SK-N-MC (cell line): Measurements from ENCODE around the gene TRIM44.

Source experiments
- DNase-seq: peaks from one replicate; pipeline ENCODE4 v3.0.0-alpha.2; 2011; ENCODE audit warnings: low read depth, low spot score
- H3K27ac ChIP-seq: fragments of 200-600 bp; sonication (generic); 2 replicates; pipeline ENCODE4 v1.5.1; 2016; ENCODE audit warnings: mixed run types
- H3K36me3 ChIP-seq: fragments of 200-600 bp; sonication (generic); 2 replicates; pipeline ENCODE4 v1.6.1; 2017; ENCODE audit warnings: antibody characterized with exemption, low read length, mixed read lengths; ENCODE audit not compliant: insufficient read depth
- H3K4me3 ChIP-seq: fragments of 200-600 bp; sonication (generic); 2 replicates; pipeline ENCODE4 v1.5.1; 2016
- H3K9ac ChIP-seq: fragments of 200-600 bp; sonication (generic); 2 replicates; pipeline ENCODE4 v1.8.0; 2017; ENCODE audit warnings: mixed run types, mixed read lengths; ENCODE audit not compliant: insufficient read length
- H3K9me3 ChIP-seq: fragments of 200-600 bp; sonication (generic); 2 replicates; pipeline ENCODE4 v1.6.1; 2017; ENCODE audit warnings: low read depth, mild to moderate bottlenecking, antibody characterized with exemption, low read length, moderate library complexity, mixed read lengths
- EZH2 ChIP-seq: fragments of 200-600 bp; sonication (generic); IDR thresholded peaks from one replicate; pipeline ENCODE4 v1.6.1; 2017; ENCODE audit warnings: antibody characterized with exemption
- FOXP2 ChIP-seq: optimal IDR thresholded peaks from 2 replicates; pipeline ENCODE3; 2011; ENCODE audit warnings: mild to moderate bottlenecking, moderate library complexity; ENCODE audit not compliant: insufficient read depth; ENCODE audit errors: extremely low read length, control extremely low read depth
- POLR2AphosphoS5 ChIP-seq: IDR thresholded peaks from 2 replicates; pipeline ENCODE4 v1.6.1; 2012; ENCODE audit warnings: mild to moderate bottlenecking, low read depth, low read length, borderline replicate concordance

Gene TRIM44

GRCh38 chr11:35725885-35726284 is 63.3 kb downstream of the TRIM44 start:
- H3K9me3 ChIP-seq = no peaks in the 10 kb centered on the region
- H3K27ac ChIP-seq = no peak overlapping the region
- H3K9ac ChIP-seq = no peak overlapping the region
- H3K4me3 ChIP-seq = no peak overlapping the region
- TF ChIP-seq EZH2 (no peak), POLR2AphosphoS5 (no peak), FOXP2 (no peak)
- peaks cover 33% of the 10 kb centered on the region for H3K36me3 ChIP-seq
- no peak for DNase-seq

DNA sequence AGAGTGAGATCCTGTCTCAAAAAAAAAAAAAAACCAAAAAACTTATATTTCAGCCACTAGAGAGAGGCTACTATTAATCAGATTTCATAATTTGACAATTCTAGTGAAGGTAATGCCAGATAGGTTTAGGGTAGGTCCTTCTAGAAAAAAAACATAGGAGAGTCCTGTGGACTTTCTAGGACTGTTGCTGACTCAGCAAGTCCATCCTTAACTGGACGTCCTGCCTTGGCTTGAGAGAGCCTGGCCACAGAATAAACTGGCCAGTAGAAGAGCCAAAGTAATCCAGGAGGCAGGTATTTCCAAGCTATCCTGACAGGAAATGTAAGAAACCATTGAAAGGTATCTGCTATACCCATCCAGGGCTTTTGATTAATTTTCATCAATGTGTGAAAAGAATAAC is 64.6 kb downstream of the TRIM44 start:
- Histone ChIP-seq H3K4me3 (no peak overlapping the region), H3K9me3 (no peaks in the 10 kb centered on the region), H3K9ac (no peak overlapping the region), H3K36me3 (peaks cover 33% of the 10 kb centered on the region), H3K27ac (no peak overlapping the region)
- no peak for DNase-seq
- TF ChIP-seq FOXP2 = no peak
- no peak for TF ChIP-seq POLR2AphosphoS5
- no peak for TF ChIP-seq EZH2

DNA sequence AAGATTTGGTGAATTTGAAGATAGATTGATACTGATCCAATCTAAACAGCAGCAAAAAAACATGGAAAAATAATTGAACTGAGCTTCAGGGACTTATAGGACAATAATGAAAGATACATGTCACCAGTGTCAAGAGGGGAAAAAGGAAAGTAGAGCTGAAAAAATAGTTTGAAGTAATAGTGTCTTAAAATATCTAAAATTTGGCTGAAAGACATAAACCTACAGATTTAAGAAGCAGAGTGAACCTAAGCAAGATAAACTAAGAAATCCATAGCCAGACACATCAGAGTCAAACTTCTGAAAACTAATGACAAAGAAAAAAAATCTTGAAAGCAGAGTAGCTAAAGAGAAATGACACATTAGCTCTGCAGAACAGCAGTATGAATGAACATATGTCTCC is 67.7 kb downstream of the TRIM44 start:
- H3K36me3 ChIP-seq = peaks cover 33% of the 10 kb centered on the region
- no peaks in the 10 kb centered on the region for H3K9me3 ChIP-seq
- no peak overlapping the region for H3K4me3 ChIP-seq
- no peak overlapping the region for H3K27ac ChIP-seq
- TF ChIP-seq EZH2 (no peak), POLR2AphosphoS5 (no peak), FOXP2 (no peak)
- H3K9ac ChIP-seq = no peak overlapping the region
- no peak for DNase-seq

- Histone ChIP-seq H3K27ac (no peak overlapping the region), H3K4me3 (no peak overlapping the region), H3K36me3 (peaks cover 5% of the 10 kb centered on the region), H3K9ac (no peak overlapping the region), H3K9me3 (no peaks in the 10 kb centered on the region)
- TF ChIP-seq EZH2 = no peak
- DNase-seq = no peak
Observed at GRCh38 chr11:35734669-35735410, 72.3 kb downstream of the TRIM44 start.

GRCh38 chr11:35735411-35735810 is 72.8 kb downstream of the TRIM44 start:
- Histone ChIP-seq H3K9me3 (no peaks in the 10 kb centered on the region), H3K4me3 (no peak overlapping the region), H3K36me3 (peaks cover under 1% of the 10 kb centered on the region), H3K27ac (no peak overlapping the region), H3K9ac (no peak overlapping the region)
- TF ChIP-seq FOXP2 (no peak), EZH2 (no peak), POLR2AphosphoS5 (no peak)
- DNase-seq = no peak

- Histone ChIP-seq H3K9me3 (no peaks in the 10 kb centered on the region), H3K27ac (no peak overlapping the region), H3K4me3 (no peak overlapping the region), H3K9ac (no peak overlapping the region), H3K36me3 (no peaks in the 10 kb centered on the region; the same call in 1 of the 2 replicates)
- no peak for DNase-seq
- TF ChIP-seq FOXP2 = no peak
- no peak for TF ChIP-seq EZH2
- TF ChIP-seq POLR2AphosphoS5 = no peak
Observed at GRCh38 chr11:35735903-35736302, 73.3 kb downstream of the TRIM44 start.

GRCh38 chr11:35736952-35737351 is 74.4 kb downstream of the TRIM44 start:
- Histone ChIP-seq H3K9ac (no peak overlapping the region), H3K9me3 (no peaks in the 10 kb centered on the region), H3K36me3 (no peaks in the 10 kb centered on the region; the same call in 1 of the 2 replicates), H3K4me3 (no peak overlapping the region), H3K27ac (no peak overlapping the region)
- DNase-seq = no peak
- TF ChIP-seq EZH2 = no peak
- TF ChIP-seq FOXP2 = no peak
- no peak for TF ChIP-seq POLR2AphosphoS5

DNA sequence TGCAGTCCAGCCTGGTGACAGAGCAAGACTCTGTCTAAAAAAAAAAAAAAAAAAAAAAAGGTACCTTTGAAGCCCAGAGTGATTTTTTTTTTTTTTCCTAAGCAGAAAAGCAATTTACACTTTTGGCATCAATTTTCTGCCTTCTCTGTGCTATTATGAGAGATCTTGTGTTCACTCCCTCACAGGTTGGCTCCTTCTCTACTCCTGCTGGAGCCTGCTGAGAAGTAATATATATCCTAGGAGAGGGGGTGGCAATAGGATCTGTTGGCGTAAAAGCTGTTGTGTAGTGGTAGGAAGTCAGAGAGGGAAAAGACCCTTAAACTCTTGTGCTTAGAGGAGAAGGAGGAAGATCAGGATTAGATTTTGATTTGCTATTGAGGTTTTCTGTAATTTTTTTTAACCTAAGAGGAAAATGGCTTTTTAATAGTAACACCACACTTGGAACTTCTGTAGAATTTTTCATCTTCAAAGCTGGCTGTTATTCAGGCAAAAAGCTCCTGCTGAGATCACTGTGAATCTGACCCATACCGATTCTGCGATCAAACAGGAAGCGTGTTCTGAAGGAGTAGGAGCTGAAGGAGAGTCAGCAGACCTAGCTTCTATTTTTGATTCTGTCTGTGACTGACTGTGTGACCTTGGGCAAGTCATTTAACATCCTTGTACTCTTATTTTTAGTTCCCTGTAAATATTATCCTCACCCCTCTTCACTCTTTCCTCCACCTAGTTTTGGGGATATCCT is 77.7 kb downstream of the TRIM44 start:
- H3K27ac ChIP-seq = no peak overlapping the region
- H3K9ac ChIP-seq = no peak overlapping the region
- H3K4me3 ChIP-seq = no peak overlapping the region
- no peak for DNase-seq
- no peaks in the 10 kb centered on the region for H3K9me3 ChIP-seq
- H3K36me3 ChIP-seq = no peaks in the 10 kb centered on the region; the same call in 1 of the 2 replicates
- TF ChIP-seq EZH2 (no peak), FOXP2 (no peak), POLR2AphosphoS5 (no peak)
